Measurements from ENCODE around the gene GRK1. TPM values are rescaled to one million over a fixed set of nuclear protein-coding genes. Genes with fewer than 3 reads are reported as not detected.
"Not testable (repeated sequence)": the region's sequence is repeated elsewhere in the genome, so short reads cannot be mapped to it uniquely, and the experiment has no call there.

Gene GRK1
- total and polyA plus RNA-seq, 2 of the 4 experiments (the other 2 are of a cell fraction): not detected

GRCh38 chr13:113752211-113752986 is 85.4 kb downstream of the GRK1 start:
- H3K9ac ChIP-seq (ENCODE audit: low read depth, low read length); dilution Hi-C loops (cut with HindIII; ENCODE audit: low sequenced_read_pairs, unreplicated experiment); H2AFZ ChIP-seq (replicated peaks; ENCODE audit: low read length, poor library complexity); H3K9me3 ChIP-seq (ENCODE audit: control insufficient read depth, insufficient read depth, low read length); H3K18ac ChIP-seq (ENCODE audit: low read depth, low read length); BruUV-seq (replicated peaks); H2BK15ac ChIP-seq (ENCODE audit: low read depth, low read length); ATAC-seq (ENCODE audit: low read depth); H4K91ac ChIP-seq (ENCODE audit: insufficient read depth, low read depth, low read length); H4K5ac ChIP-seq (ENCODE audit: low read depth, low read length); H2AK5ac ChIP-seq (ENCODE audit: low read depth, low read length); H2BK120ac ChIP-seq (ENCODE audit: low read depth, low read length); H3K4me2 ChIP-seq (ENCODE audit: low read depth, low read length); H3K27ac ChIP-seq (ENCODE audit: insufficient read depth, low read length); DNase-seq; in situ Hi-C loops (cut with MboI; ENCODE audit: low sequenced_read_pairs); H2BK20ac ChIP-seq (ENCODE audit: low read depth, low read length); H2BK5ac ChIP-seq (ENCODE audit: low read depth, low read length, poor library complexity, severe bottlenecking); H4K8ac ChIP-seq (ENCODE audit: low read depth in 2 of 2, low read length in 2 of 2); H4K20me1 ChIP-seq (ENCODE audit: insufficient read depth, low read length); H3K14ac ChIP-seq (replicated peaks; ENCODE audit: low read depth, low read length); H3K4me1 ChIP-seq (ENCODE audit: control insufficient read depth, insufficient read depth, low read length); H3K36me3 ChIP-seq (ENCODE audit: control insufficient read depth, insufficient read depth, low read length); H3K79me1 ChIP-seq (ENCODE audit: low read depth in 1 of 2, low read length in 2 of 2); H2AK9ac ChIP-seq (replicated peaks; ENCODE audit: low read depth, low read length, poor library complexity); POLR2A ChIA-PET (ENCODE audit: unreplicated experiment); intact Hi-C loops (cut with micrococcal nuclease); H3K4me3 ChIP-seq (ENCODE audit: insufficient read depth, low read depth, low read length); H3K56ac ChIP-seq (ENCODE audit: extremely low read depth, insufficient read depth, low read length); H3K4ac ChIP-seq (ENCODE audit: low read depth, low read length); H3K23ac ChIP-seq (ENCODE audit: low read depth, low read length); H3K9me1 ChIP-seq (ENCODE audit: insufficient read depth, low read length); CTCF ChIA-PET: not testable (repeated sequence)
- 95% methylated on average over 13 of the region's 78 CpGs; no CpG with 5 or more reads in 1 of the 2 experiments for WGBS, 2 experiments (ENCODE audit: extremely low coverage in 2 of 2, insufficient read length in 1 of 2)
- peaks cover 28% of the 10 kb centered on the region for H3K27me3 ChIP-seq (ENCODE audit: control insufficient read depth, insufficient read depth, low read length)

Data from IMR-90 (cell line).